ENCODE data around the gene EEF1E1. TPM values are rescaled to one million over a fixed set of nuclear protein-coding genes. Genes with fewer than 3 reads are reported as not detected.

The EEF1E1 gene
- total and polyA plus RNA-seq, 2 experiments from 2014 or later: 46.7 to 61.3 TPM

GRCh38 chr6:8077991-8078390 is 24.4 kb downstream of the EEF1E1 start:
- WGBS, 2 experiments (ENCODE audit: low coverage in 1 of 2, low lambda C conversion rate in 2 of 2, missing lambda C conversion rate in 2 of 2): 72 to 88% methylated on average over 2 of the region's 2 CpGs
- in situ Hi-C loops (cut with MboI): no loop called here

GRCh38 chr6:8075704-8076103 is 26.6 kb downstream of the EEF1E1 start:
- Histone ChIP-seq H3K79me2 (ENCODE audit: insufficient read depth) (peaks cover 16% of the 10 kb centered on the region), H3K9me3 (ENCODE audit: low read depth) (no peaks in the 10 kb centered on the region), H3K27me3 (replicated peaks; ENCODE audit: insufficient read depth) (no peaks in the 10 kb centered on the region), H3K4me3 (no peak overlapping the region), H3K4me2 (ENCODE audit: unreplicated experiment) (no peak overlapping the region), H3K9me2 (ENCODE audit: insufficient read depth) (no peaks in the 10 kb centered on the region), H3F3A (ENCODE audit: insufficient read depth) (peaks cover 30% of the 10 kb centered on the region), H3K36me3 (ENCODE audit: low read depth) (no peaks in the 10 kb centered on the region), H3K4me1 (ENCODE audit: insufficient read depth) (peaks cover 28% of the 10 kb centered on the region), H3K27ac (no peak overlapping the region), H2AFZ (no peak overlapping the region), H3K9ac (no peak overlapping the region), H4K20me1 (ENCODE audit: insufficient read depth) (no peaks in the 10 kb centered on the region)
- TF ChIP-seq EZH2phosphoT487 (IDR thresholded peaks at IDR 0.05; ENCODE audit: insufficient read depth, low read depth) (no peak), EZH2 (IDR thresholded peaks at IDR 0.05; ENCODE audit: insufficient read depth, poor library complexity, severe bottlenecking) (no peak)
- in situ Hi-C loops (cut with MboI): no loop called here
- WGBS, 2 experiments (ENCODE audit: low coverage in 1 of 2, low lambda C conversion rate in 2 of 2, missing lambda C conversion rate in 2 of 2): 95 to 100% methylated on average over 3 of the region's 3 CpGs
- no peak for DNase-seq

More at GRCh38 chr6:8077991-8078390, 24.4 kb downstream of the EEF1E1 start:
- no peaks in the 10 kb centered on the region for H3K36me3 ChIP-seq (ENCODE audit: low read depth)
- no peak for TF ChIP-seq EZH2 (IDR thresholded peaks at IDR 0.05; ENCODE audit: insufficient read depth, poor library complexity, severe bottlenecking)
- peaks cover 30% of the 10 kb centered on the region for H3K79me2 ChIP-seq (ENCODE audit: insufficient read depth)
- DNase-seq: no peak
- H3K4me1 ChIP-seq (ENCODE audit: insufficient read depth): peaks cover 51% of the 10 kb centered on the region
- H3F3A ChIP-seq (ENCODE audit: insufficient read depth): peaks cover 50% of the 10 kb centered on the region
- H3K9me3 ChIP-seq (ENCODE audit: low read depth): no peaks in the 10 kb centered on the region
- H3K4me3 ChIP-seq: no peak overlapping the region
- no peaks in the 10 kb centered on the region for H4K20me1 ChIP-seq (ENCODE audit: insufficient read depth)
- no peak overlapping the region for H2AFZ ChIP-seq
- H3K9me2 ChIP-seq (ENCODE audit: insufficient read depth): no peaks in the 10 kb centered on the region
- H3K27me3 ChIP-seq (replicated peaks; ENCODE audit: insufficient read depth): no peaks in the 10 kb centered on the region
- no peak overlapping the region for H3K27ac ChIP-seq
- H3K4me2 ChIP-seq (ENCODE audit: unreplicated experiment): no peak overlapping the region
- no peak overlapping the region for H3K9ac ChIP-seq

- no peak overlapping the region for H3K4me2 ChIP-seq (ENCODE audit: unreplicated experiment)
- H2AFZ ChIP-seq: no peak overlapping the region
- DNase-seq: no peak
- H3K4me1 ChIP-seq (ENCODE audit: insufficient read depth): peaks cover 24% of the 10 kb centered on the region
- no peaks in the 10 kb centered on the region for H3K27me3 ChIP-seq (replicated peaks; ENCODE audit: insufficient read depth)
- 94 to 99% methylated on average over 4 of the region's 4 CpGs for WGBS, 2 experiments (ENCODE audit: low coverage in 1 of 2, low lambda C conversion rate in 2 of 2, missing lambda C conversion rate in 2 of 2)
- H3F3A ChIP-seq (ENCODE audit: insufficient read depth): peaks cover 24% of the 10 kb centered on the region
- H3K79me2 ChIP-seq (ENCODE audit: insufficient read depth): peaks cover 14% of the 10 kb centered on the region
- no peak overlapping the region for H3K4me3 ChIP-seq
- H3K9ac ChIP-seq: no peak overlapping the region
- TF ChIP-seq EZH2phosphoT487 (IDR thresholded peaks at IDR 0.05; ENCODE audit: insufficient read depth, low read depth) (no peak), EZH2 (IDR thresholded peaks at IDR 0.05; ENCODE audit: insufficient read depth, poor library complexity, severe bottlenecking) (no peak)
- no peaks in the 10 kb centered on the region for H3K36me3 ChIP-seq (ENCODE audit: low read depth)
- H4K20me1 ChIP-seq (ENCODE audit: insufficient read depth): no peaks in the 10 kb centered on the region
- H3K9me2 ChIP-seq (ENCODE audit: insufficient read depth): no peaks in the 10 kb centered on the region
- no peaks in the 10 kb centered on the region for H3K9me3 ChIP-seq (ENCODE audit: low read depth)
- H3K27ac ChIP-seq: no peak overlapping the region
- in situ Hi-C loops (cut with MboI): no loop called here
Observed at GRCh38 chr6:8075185-8075584, 27.2 kb downstream of the EEF1E1 start.

GRCh38 chr6:8074213-8074612 is 28.1 kb downstream of the EEF1E1 start:
- Histone ChIP-seq H3K9ac (no peak overlapping the region), H3K4me1 (ENCODE audit: insufficient read depth) (peaks cover 14% of the 10 kb centered on the region), H4K20me1 (ENCODE audit: insufficient read depth) (no peaks in the 10 kb centered on the region), H3K36me3 (ENCODE audit: low read depth) (no peaks in the 10 kb centered on the region), H2AFZ (peak overlapping the region; percentile 55), H3K9me3 (ENCODE audit: low read depth) (no peaks in the 10 kb centered on the region), H3F3A (ENCODE audit: insufficient read depth) (peaks cover 15% of the 10 kb centered on the region), H3K4me2 (ENCODE audit: unreplicated experiment) (peak overlapping the region; percentile 2), H3K27ac (peak overlapping the region; percentile 42), H3K9me2 (ENCODE audit: insufficient read depth) (no peaks in the 10 kb centered on the region), H3K79me2 (ENCODE audit: insufficient read depth) (peaks cover 13% of the 10 kb centered on the region), H3K4me3 (no peak overlapping the region), H3K27me3 (replicated peaks; ENCODE audit: insufficient read depth) (no peaks in the 10 kb centered on the region)
- peak; percentile 60 for DNase-seq
- in situ Hi-C loops (cut with MboI): no loop called here
- TF ChIP-seq EZH2 (IDR thresholded peaks at IDR 0.05; ENCODE audit: insufficient read depth, poor library complexity, severe bottlenecking): no peak
- 12 to 14% methylated on average over 4 of the region's 4 CpGs for WGBS, 2 experiments (ENCODE audit: low coverage in 1 of 2, low lambda C conversion rate in 2 of 2, missing lambda C conversion rate in 2 of 2)

GRCh38 chr6:8073758-8074157 is 28.6 kb downstream of the EEF1E1 start:
- DNase-seq: no peak
- in situ Hi-C loops (cut with MboI): no loop called here
- H3K4me3 ChIP-seq: no peak overlapping the region
- peaks cover 14% of the 10 kb centered on the region for H3F3A ChIP-seq (ENCODE audit: insufficient read depth)
- H3K4me1 ChIP-seq (ENCODE audit: insufficient read depth): peaks cover 11% of the 10 kb centered on the region
- no peak overlapping the region for H3K9ac ChIP-seq
- no peaks in the 10 kb centered on the region for H3K9me3 ChIP-seq (ENCODE audit: low read depth)
- no peak for TF ChIP-seq EZH2 (IDR thresholded peaks at IDR 0.05; ENCODE audit: insufficient read depth, poor library complexity, severe bottlenecking)
- TF ChIP-seq EZH2phosphoT487 (IDR thresholded peaks at IDR 0.05; ENCODE audit: insufficient read depth, low read depth): no peak
- no peaks in the 10 kb centered on the region for H3K36me3 ChIP-seq (ENCODE audit: low read depth)
- peak overlapping the region; percentile 2 for H3K4me2 ChIP-seq (ENCODE audit: unreplicated experiment)
- peaks cover 9% of the 10 kb centered on the region; the same call in 1 of the 2 replicates for H3K79me2 ChIP-seq (ENCODE audit: insufficient read depth)
- peak overlapping the region; percentile 42 for H3K27ac ChIP-seq
- H4K20me1 ChIP-seq (ENCODE audit: insufficient read depth): no peaks in the 10 kb centered on the region
- no peaks in the 10 kb centered on the region for H3K27me3 ChIP-seq (replicated peaks; ENCODE audit: insufficient read depth)
- H2AFZ ChIP-seq: peak overlapping the region; percentile 55
- no peaks in the 10 kb centered on the region for H3K9me2 ChIP-seq (ENCODE audit: insufficient read depth)
- WGBS, 2 experiments (ENCODE audit: low coverage in 1 of 2, low lambda C conversion rate in 2 of 2, missing lambda C conversion rate in 2 of 2): 46 to 50% methylated on average over 3 of the region's 3 CpGs

Measured in GM23248 (cell line).